Transverse colon (tissue), 4 donors: ENCODE data around the gene RXFP2.

Experiments used
- EP300 ChIP-seq: sonication (generic); formaldehyde crosslinking; IDR thresholded peaks from one replicate; pipeline ENCODE4 v1.6.1; 2017; ENCODE audit warnings: antibody characterized with exemption, low read depth
- POLR2A ChIP-seq: fragments of 450-650 bp; IDR thresholded peaks from one replicate; pipeline ENCODE4 v1.6.1; 2016; ENCODE audit warnings: antibody characterized with exemption, mild to moderate bottlenecking, moderate library complexity
- POLR2AphosphoS5 ChIP-seq, 3 donors: sonication (generic); formaldehyde crosslinking; IDR thresholded peaks; one replicate each; pipeline ENCODE4 v1.6.1; 2016; ENCODE audit warnings: antibody characterized with exemption in 3 of 3
- TF ChIP-seq, protein P1 (sequence below), 5 experiments: fragments of 200-600 bp in 3 of 5; fragments of 450-650 bp in 2 of 5; sonication (generic) in 3 of 5; IDR thresholded peaks; 1 replicate in 2 of 5; 2 replicates in 3 of 5; pipeline ENCODE4 v1.5.1; 2016 to 2017; ENCODE audit warnings: antibody characterized with exemption in 5 of 5, inconsistent platforms in 3 of 5, mild to moderate bottlenecking in 2 of 5, moderate library complexity in 1 of 5

DNA sequence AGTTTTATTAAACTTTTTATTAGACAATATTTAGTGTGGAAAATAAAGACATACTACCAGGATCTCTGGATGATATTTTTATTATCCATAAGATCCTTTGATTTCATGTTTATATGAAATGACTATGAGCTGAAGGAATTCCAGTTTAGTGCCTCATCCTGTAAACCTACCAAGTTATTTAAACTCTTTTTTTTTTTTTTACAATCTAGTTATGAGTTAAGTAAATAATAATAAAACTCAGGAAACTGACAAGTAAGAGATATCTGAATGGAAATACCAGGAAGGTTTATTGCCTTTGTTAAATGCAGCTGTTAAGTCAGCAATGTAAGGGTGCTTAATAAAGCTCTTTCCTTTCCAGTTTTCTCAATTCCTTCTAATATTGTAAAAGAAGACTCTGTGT is 53.9 kb downstream of the RXFP2 start:
- TF ChIP-seq, protein P1, sequence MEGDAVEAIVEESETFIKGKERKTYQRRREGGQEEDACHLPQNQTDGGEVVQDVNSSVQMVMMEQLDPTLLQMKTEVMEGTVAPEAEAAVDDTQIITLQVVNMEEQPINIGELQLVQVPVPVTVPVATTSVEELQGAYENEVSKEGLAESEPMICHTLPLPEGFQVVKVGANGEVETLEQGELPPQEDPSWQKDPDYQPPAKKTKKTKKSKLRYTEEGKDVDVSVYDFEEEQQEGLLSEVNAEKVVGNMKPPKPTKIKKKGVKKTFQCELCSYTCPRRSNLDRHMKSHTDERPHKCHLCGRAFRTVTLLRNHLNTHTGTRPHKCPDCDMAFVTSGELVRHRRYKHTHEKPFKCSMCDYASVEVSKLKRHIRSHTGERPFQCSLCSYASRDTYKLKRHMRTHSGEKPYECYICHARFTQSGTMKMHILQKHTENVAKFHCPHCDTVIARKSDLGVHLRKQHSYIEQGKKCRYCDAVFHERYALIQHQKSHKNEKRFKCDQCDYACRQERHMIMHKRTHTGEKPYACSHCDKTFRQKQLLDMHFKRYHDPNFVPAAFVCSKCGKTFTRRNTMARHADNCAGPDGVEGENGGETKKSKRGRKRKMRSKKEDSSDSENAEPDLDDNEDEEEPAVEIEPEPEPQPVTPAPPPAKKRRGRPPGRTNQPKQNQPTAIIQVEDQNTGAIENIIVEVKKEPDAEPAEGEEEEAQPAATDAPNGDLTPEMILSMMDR (IDR thresholded peaks at IDR 0.05), result no peak
- TF ChIP-seq POLR2AphosphoS5 (IDR thresholded peaks at IDR 0.05) (no peak), POLR2A (no peak), EP300 (no peak)
